Medulla oblongata (tissue), 1 donor: Measurements from ENCODE around the gene NPDC1.

ENCODE experiments used
- DNase-seq: peaks from one replicate; pipeline ENCODE4 v3.0.0-alpha.2; 2015; ENCODE audit errors: extremely low spot score

Gene NPDC1

DNA sequence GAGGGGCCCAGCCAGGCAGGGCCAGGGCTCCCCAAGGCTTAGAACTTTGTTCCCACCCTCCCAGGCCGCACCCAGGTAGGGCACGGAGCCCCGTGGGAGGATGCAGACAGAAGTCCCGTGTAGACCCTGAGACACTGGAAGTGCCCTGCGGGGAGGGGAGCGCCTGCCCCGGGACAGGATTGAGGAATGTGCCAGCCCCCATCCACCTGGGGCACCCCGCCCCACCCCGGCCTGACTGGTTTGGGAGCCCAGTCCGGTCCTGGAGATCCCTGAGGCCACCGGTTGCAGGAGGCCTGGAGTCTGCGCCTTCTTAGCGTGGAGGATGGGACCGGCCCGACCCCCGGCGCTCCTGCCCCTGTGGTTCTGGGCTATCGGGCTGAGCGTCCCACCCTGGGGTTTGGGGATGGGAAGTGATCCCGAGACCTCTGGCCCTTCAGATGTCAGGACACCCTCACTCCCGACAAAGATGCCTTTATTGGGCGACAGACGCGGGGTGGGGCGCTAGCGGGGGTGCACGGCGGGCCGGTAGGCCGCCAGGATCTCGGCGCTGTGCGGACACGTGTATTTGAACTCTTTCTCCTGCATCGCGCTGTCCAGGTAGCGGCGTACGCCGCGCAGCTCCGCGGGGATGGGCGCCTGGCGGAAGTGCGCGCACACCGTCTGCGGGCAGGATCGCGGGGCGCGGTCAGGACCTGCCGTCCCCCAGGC, 51.6 kb downstream of the NPDC1 start:
- DNase-seq = no peak

DNA sequence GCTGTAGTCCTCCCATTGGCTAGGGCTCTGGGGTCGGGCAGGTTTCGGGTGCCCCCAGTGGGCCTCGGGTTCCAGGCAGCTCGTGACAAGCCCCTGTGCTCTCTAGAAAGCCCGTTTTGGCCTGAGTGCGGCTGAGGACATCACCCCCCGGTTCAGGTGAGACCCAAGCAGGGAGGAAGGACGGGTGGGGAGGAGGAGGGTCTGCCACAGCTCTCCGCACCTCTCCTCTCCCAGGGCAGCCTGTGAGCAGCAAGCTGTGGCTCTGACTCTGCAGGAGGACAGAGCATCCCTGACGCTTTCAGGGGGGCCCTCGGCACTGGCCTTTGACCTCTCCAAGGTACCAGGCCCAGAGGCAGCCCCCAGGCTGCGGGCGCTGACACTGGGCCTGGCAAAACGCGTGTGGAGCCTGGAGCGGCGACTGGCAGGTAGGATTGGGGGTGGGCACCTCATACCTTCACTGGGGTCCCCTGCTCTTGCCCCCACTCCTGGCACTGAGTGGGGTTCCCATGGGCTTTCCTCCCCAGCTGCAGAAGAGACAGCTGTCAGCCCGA, 53.1 kb downstream of the NPDC1 start:
- no peak for DNase-seq

DNA sequence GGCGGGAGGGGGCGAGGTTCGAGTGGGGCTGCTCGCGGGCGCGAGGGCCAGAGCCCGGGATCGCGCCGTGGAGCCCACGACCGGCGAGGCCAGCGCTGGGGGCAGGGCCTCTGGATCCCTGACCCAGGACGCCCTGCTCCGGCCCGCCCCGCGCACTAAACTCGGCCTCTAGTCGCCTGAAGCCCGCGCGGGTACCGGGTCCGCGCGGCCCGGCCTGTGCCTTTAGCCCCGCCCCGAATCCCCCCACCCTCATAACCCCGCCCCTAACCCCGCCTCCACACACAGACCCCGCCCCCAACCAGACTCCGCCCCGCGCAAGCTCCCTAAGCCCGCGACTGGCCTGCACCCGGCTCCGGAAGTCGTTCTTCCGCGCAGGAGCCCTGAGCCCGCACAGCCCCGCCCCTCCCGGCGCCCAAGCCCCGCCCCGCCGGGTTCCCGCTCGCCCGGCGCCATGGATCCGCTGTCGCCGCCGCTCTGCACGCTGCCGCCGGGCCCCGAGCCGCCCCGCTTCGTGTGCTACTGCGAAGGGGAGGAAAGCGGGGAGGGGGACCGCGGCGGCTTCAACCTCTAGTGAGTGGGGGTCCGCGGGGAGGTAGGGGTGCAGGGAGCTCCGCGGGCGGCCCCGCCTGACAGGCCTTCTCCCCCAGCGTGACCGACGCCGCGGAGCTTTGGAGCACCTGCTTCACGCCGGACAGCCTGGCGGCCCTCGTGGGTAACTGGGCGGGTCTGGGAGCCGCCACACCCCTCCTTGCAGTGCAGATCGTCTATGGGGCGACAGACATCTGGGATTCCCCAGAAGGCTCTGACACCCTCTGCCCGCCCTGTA, 53.8 kb downstream of the NPDC1 start, which contains the start of gene PAXX:
TSS of gene PAXX (plus strand) at position 430 of the 826 bp plus-strand sequence. CDS start at position 452, 22 bp downstream.
- DNase-seq = peak; percentile 90

DNA sequence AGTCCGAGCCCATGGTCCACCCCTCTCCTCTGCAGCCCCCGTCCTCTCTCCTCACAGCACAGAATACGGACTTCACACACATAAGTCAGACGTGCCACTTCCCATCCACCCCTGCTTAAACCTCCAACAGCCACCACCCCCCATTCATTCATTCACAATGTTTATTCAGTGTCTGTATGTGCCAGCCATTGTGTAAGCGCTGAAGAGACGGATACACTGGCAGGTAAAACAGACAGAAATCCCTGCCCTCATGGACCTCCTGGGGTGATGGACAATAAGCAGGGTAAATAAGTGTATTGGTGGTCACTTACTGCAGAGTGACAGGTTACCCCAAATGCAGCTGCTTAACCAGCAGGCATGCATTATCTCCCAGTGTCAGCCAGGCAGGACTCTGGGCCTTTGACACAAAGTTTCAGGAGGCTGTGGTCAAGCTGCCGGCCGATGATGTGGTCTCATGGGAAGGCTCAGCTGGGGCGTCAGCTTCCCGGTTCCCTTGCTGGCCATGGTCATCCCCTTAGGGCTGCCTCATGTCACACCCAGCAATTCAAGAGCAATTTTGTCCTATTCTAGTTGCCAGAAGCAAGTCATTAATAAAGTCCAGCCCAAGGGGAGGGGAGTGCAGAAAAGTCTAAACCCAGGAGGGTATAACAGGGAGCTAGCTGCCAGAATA, 55.6 kb downstream of the NPDC1 start:
- DNase-seq = no peak
